WTC11 (cell line): ENCODE measurements around the gene HID1. TPM values are rescaled to one million over a fixed set of nuclear protein-coding genes. Genes with fewer than 3 reads are reported as not detected.

ENCODE experiments used
- ATAC-seq: fragments of 200-7000 bp; cut with Tn5 transposase; 2 replicates; pipeline ENCODE4 v1.10.0; 2021; ENCODE audit warnings: mild to moderate bottlenecking, moderate library complexity
- CTCF ChIA-PET: fragments of 300-600 bp; sonication (Branson Sonifier 250); formaldehyde crosslinking; loops from one replicate; lab custom pipeline; 2021; ENCODE audit warnings: antibody characterized with exemption; lab: Charles Lee
- POLR2A ChIA-PET: fragments of 350-600 bp; sonication (Branson Sonifier 250); formaldehyde crosslinking; loops from one replicate; lab custom pipeline; 2021; ENCODE audit warnings: antibody characterized with exemption; lab: Charles Lee
- DNase-seq: peaks from one replicate; pipeline ENCODE4 v3.0.0; 2021; ENCODE audit warnings: low spot score
- H3K27ac Mint-ChIP-seq: 2 replicates; pipeline ENCODE4 v1.8.0; 2021; ENCODE audit warnings: mixed read lengths
- H3K27me3 Mint-ChIP-seq: 2 replicates; pipeline ENCODE4 v1.8.0; 2021; ENCODE audit warnings: low read depth, mild to moderate bottlenecking, moderate library complexity, mixed read lengths
- H3K36me3 Mint-ChIP-seq: 2 replicates; pipeline ENCODE4 v1.8.0; 2021; ENCODE audit warnings: mixed read lengths
- H3K4me1 Mint-ChIP-seq: 2 replicates; pipeline ENCODE4 v1.8.0; 2022; ENCODE audit warnings: mixed read lengths
- H3K4me3 Mint-ChIP-seq: 2 replicates; pipeline ENCODE4 v1.8.0; 2021; ENCODE audit warnings: mild to moderate bottlenecking, moderate library complexity, mixed read lengths
- H3K9me3 Mint-ChIP-seq: 2 replicates; pipeline ENCODE4 v1.8.0; 2021; ENCODE audit warnings: mixed read lengths
- ATF1 ChIP-seq: sonication (generic); formaldehyde crosslinking; IDR thresholded peaks from 2 replicates; pipeline ENCODE4 v1.8.1; 2023; ENCODE audit warnings: mild to moderate bottlenecking, moderate library complexity, missing genetic modification reagents
- CREM ChIP-seq: sonication (generic); formaldehyde crosslinking; IDR thresholded peaks from 2 replicates; pipeline ENCODE4 v1.8.1; 2022; ENCODE audit warnings: mild to moderate bottlenecking, missing genetic modification reagents, moderate library complexity
- E2F1 ChIP-seq: sonication (generic); formaldehyde crosslinking; IDR thresholded peaks from 2 replicates; pipeline ENCODE4 v1.8.0; 2022; ENCODE audit warnings: mild to moderate bottlenecking, missing genetic modification reagents
- E2F4 ChIP-seq: sonication (generic); formaldehyde crosslinking; IDR thresholded peaks from 2 replicates; pipeline ENCODE4 v1.8.1; 2022; ENCODE audit warnings: low read depth, mild to moderate bottlenecking, moderate library complexity, missing genetic modification reagents, borderline replicate concordance
- SP1 ChIP-seq: sonication (generic); formaldehyde crosslinking; conservative IDR thresholded peaks from 2 replicates; pipeline ENCODE4 v1.8.1; 2022; ENCODE audit warnings: missing genetic modification reagents
- ZBTB21 ChIP-seq: sonication (generic); formaldehyde crosslinking; IDR thresholded peaks from 2 replicates; pipeline ENCODE4 v1.8.1; 2023; ENCODE audit warnings: mild to moderate bottlenecking, missing genetic modification reagents, borderline replicate concordance
- ZNF396 ChIP-seq: fragments of 250-450 bp; sonication (Bioruptor Pico); IDR thresholded peaks from 2 replicates; pipeline ENCODE4 v1.8.0; 2021; ENCODE audit warnings: mild to moderate bottlenecking, moderate library complexity, borderline replicate concordance
- total RNA-seq: library from RNA; stranded (reverse); gene quantifications from 3 replicates; pipeline ENCODE4 v1.2.3, GENCODE V29; 2021
- TF ChIP-seq, protein P1 (sequence below): sonication (generic); formaldehyde crosslinking; IDR thresholded peaks from 2 replicates; pipeline ENCODE4 v1.8.1; 2023; ENCODE audit warnings: mild to moderate bottlenecking, missing genetic modification reagents, moderate library complexity
- TF ChIP-seq, protein P2 (sequence below): sonication (generic); formaldehyde crosslinking; IDR thresholded peaks from 2 replicates; pipeline ENCODE4 v1.8.0; 2022; ENCODE audit warnings: mild to moderate bottlenecking, missing genetic modification reagents
- TF ChIP-seq, protein P3 (sequence below): fragments of 250-450 bp; sonication (Bioruptor Pico); IDR thresholded peaks from 2 replicates; pipeline ENCODE4 v1.9.0; 2021; ENCODE audit warnings: mild to moderate bottlenecking, borderline replicate concordance
- TF ChIP-seq, protein P4 (sequence below): sonication (generic); formaldehyde crosslinking; IDR thresholded peaks from 2 replicates; pipeline ENCODE4 v1.8.1; 2022; ENCODE audit warnings: mild to moderate bottlenecking, moderate library complexity, missing genetic modification reagents

The HID1 gene
- total RNA-seq, 1 experiment from 2014 or later: 16.7 TPM

GRCh38 chr17:75012346-75013091, 40.0 kb upstream of the HID1 start, which contains the start of gene MRPL58 (continued):
- peak; percentile 44; the same call in 1 of the 2 replicates for TF ChIP-seq ZBTB21 (CRISPR knock-in tag)
- TF ChIP-seq E2F1 (CRISPR knock-in tag): no peak

- ATAC-seq: no peak
- Mint-ChIP-seq H3K27me3 (no peaks in the 10 kb centered on the region), H3K9me3 (no peaks in the 10 kb centered on the region), H3K4me3 (peak overlapping the region; percentile 73), H3K27ac (peak overlapping the region; percentile 99), H3K36me3 (peaks cover 7% of the 10 kb centered on the region; the same call in 1 of the 2 replicates), H3K4me1 (peaks cover 26% of the 10 kb centered on the region)
- CTCF ChIA-PET: interaction anchor here (0.5 to 7.0 kb wide), 34 partner anchors 9 to 275 kb away, joined by 3 to 139 read pairs (median 6); partner anchors contain the start of genes CDR2L, FDXR, HID1 and OTOP2
- DNase-seq: no peak
- POLR2A ChIA-PET: interaction anchor here (0.6 to 3.5 kb wide), 16 partner anchors 9 to 380 kb away, joined by 3 to 30 read pairs (median 4); partner anchors contain the start of genes CDR2L, FDXR, HID1 and KCTD2
- no peak for TF ChIP-seq ATF1 (CRISPR knock-in tag)
- TF ChIP-seq, protein P1, sequence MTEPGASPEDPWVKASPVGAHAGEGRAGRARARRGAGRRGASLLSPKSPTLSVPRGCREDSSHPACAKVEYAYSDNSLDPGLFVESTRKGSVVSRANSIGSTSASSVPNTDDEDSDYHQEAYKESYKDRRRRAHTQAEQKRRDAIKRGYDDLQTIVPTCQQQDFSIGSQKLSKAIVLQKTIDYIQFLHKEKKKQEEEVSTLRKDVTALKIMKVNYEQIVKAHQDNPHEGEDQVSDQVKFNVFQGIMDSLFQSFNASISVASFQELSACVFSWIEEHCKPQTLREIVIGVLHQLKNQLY (CRISPR knock-in tag): no peak
- TF ChIP-seq, protein P2, sequence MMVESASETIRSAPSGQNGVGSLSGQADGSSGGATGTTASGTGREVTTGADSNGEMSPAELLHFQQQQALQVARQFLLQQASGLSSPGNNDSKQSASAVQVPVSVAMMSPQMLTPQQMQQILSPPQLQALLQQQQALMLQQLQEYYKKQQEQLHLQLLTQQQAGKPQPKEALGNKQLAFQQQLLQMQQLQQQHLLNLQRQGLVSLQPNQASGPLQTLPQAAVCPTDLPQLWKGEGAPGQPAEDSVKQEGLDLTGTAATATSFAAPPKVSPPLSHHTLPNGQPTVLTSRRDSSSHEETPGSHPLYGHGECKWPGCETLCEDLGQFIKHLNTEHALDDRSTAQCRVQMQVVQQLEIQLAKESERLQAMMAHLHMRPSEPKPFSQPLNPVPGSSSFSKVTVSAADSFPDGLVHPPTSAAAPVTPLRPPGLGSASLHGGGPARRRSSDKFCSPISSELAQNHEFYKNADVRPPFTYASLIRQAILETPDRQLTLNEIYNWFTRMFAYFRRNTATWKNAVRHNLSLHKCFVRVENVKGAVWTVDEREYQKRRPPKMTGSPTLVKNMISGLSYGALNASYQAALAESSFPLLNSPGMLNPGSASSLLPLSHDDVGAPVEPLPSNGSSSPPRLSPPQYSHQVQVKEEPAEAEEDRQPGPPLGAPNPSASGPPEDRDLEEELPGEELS: no peak
- TF ChIP-seq, protein P3, sequence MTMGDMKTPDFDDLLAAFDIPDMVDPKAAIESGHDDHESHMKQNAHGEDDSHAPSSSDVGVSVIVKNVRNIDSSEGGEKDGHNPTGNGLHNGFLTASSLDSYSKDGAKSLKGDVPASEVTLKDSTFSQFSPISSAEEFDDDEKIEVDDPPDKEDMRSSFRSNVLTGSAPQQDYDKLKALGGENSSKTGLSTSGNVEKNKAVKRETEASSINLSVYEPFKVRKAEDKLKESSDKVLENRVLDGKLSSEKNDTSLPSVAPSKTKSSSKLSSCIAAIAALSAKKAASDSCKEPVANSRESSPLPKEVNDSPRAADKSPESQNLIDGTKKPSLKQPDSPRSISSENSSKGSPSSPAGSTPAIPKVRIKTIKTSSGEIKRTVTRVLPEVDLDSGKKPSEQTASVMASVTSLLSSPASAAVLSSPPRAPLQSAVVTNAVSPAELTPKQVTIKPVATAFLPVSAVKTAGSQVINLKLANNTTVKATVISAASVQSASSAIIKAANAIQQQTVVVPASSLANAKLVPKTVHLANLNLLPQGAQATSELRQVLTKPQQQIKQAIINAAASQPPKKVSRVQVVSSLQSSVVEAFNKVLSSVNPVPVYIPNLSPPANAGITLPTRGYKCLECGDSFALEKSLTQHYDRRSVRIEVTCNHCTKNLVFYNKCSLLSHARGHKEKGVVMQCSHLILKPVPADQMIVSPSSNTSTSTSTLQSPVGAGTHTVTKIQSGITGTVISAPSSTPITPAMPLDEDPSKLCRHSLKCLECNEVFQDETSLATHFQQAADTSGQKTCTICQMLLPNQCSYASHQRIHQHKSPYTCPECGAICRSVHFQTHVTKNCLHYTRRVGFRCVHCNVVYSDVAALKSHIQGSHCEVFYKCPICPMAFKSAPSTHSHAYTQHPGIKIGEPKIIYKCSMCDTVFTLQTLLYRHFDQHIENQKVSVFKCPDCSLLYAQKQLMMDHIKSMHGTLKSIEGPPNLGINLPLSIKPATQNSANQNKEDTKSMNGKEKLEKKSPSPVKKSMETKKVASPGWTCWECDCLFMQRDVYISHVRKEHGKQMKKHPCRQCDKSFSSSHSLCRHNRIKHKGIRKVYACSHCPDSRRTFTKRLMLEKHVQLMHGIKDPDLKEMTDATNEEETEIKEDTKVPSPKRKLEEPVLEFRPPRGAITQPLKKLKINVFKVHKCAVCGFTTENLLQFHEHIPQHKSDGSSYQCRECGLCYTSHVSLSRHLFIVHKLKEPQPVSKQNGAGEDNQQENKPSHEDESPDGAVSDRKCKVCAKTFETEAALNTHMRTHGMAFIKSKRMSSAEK: no peak
Measured at GRCh38 chr17:75012096-75012345, 39.5 kb upstream of the HID1 start.

DNA sequence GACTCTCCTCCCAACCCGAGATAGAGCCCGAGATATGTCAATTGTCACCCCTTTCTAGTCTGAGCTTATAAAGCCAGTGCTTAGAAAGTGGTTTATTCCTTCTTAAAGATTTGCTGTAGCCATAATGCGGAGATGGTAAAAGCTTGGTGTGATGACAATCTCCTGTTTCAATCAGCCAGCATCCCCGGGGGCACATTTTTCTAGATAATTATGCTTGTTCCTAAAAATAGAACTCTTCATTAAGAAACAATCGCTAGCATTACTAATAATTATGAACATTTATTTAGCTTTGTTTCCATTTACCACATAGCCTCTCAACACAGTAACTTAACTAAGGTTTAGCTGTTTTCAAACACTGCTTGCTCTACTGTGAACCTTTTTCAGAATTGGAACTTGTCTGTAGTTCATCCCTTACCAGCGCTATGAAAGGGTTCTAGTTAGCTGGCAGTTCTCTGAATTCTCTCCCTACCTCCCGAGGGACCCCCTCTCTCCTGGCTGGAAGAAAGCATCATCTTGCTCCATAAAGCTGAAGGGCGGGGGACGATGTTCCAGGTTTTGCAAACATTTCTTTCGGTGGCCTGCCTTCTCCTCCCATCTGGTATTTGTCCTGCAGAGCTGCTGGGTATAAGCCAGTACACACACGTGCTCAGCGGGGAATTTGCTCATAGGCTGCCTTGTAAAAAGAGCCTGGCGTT, 39.0 kb upstream of the HID1 start:
- CTCF ChIA-PET: interaction anchor here (0.5 to 7.0 kb wide), 36 partner anchors 9 to 259 kb away, joined by 3 to 139 read pairs (median 6); partner anchors contain the start of genes CDR2L, FDXR, HID1 and MIF4GD
- TF ChIP-seq ZBTB21 (CRISPR knock-in tag) (no peak), E2F4 (CRISPR knock-in tag) (no peak), ZNF396 (CRISPR knock-in tag) (no peak), SP1 (no peak), CREM (no peak)
- TF ChIP-seq, protein P4, sequence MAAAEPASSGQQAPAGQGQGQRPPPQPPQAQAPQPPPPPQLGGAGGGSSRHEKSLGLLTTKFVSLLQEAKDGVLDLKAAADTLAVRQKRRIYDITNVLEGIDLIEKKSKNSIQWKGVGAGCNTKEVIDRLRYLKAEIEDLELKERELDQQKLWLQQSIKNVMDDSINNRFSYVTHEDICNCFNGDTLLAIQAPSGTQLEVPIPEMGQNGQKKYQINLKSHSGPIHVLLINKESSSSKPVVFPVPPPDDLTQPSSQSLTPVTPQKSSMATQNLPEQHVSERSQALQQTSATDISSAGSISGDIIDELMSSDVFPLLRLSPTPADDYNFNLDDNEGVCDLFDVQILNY: no peak
- TF ChIP-seq, protein P2: no peak
- peak overlapping the region; percentile 73 for H3K4me3 Mint-ChIP-seq
- no peaks in the 10 kb centered on the region for H3K9me3 Mint-ChIP-seq
- POLR2A ChIA-PET: interaction anchor here (0.6 to 3.5 kb wide), 15 partner anchors 8 to 145 kb away, joined by 3 to 30 read pairs (median 4); partner anchors contain the start of genes CDR2L, FDXR and HID1
- peaks cover 26% of the 10 kb centered on the region for H3K4me1 Mint-ChIP-seq
- H3K27me3 Mint-ChIP-seq: no peaks in the 10 kb centered on the region
- peaks cover 3% of the 10 kb centered on the region; the same call in 1 of the 2 replicates for H3K36me3 Mint-ChIP-seq
- H3K27ac Mint-ChIP-seq: peak overlapping the region; percentile 99
- no peak for ATAC-seq
- DNase-seq: no peak
